ENCODE measurements around the gene CALN1.

The CALN1 gene

DNA sequence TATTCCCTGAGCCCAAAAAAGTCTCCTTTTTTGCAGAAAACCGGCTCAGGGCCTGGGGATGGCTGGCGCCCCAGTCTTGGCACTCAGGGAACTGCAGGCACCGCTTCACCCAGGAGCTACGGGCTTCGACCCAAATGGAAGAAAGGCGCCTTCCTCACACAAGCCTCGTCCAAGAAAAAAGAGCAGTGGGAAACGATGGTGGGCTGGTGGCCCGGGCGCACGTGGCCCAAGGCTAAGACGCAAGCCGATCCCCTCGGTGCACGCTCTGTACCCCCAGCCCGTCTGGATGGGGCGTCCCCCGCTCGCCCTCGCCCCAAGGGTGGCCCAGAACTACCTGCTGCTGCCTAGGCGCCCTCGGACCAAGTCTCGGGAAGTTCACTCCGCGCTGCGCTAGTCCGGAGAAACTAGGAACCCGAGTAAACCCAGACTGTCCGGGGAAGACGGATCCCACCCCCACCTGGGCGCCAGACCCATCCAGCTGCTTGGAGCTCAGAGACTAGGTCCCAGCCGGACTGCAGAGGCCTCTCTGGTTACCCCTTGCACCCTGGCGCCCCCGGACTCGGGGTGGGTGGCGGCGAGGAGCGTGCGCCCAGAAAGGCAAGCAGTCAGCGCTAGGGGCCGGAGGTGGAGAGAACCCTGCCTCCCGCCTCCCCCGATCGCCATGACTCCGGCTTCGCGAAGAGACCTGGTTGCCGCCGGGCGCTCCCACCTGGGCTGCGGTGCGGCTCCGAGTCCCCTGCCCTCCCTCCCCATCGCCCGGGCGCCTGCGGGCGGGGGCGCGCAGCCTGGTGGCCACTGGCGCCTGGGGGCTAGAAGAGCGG lies 76.4 kb downstream of the CALN1 start:
- no peak for DNase-seq (ENCODE audit: low read depth in 1 of 2, low spot score in 1 of 2)
- no peak for TF ChIP-seq JUND (IDR thresholded peaks at IDR 0.05; ENCODE audit: low read depth)
- in situ Hi-C loops (cut with HindIII; ENCODE audit: low pct_unique_long_range_greater_than_20kb, low sequenced_read_pairs), result no loop called here

DNA sequence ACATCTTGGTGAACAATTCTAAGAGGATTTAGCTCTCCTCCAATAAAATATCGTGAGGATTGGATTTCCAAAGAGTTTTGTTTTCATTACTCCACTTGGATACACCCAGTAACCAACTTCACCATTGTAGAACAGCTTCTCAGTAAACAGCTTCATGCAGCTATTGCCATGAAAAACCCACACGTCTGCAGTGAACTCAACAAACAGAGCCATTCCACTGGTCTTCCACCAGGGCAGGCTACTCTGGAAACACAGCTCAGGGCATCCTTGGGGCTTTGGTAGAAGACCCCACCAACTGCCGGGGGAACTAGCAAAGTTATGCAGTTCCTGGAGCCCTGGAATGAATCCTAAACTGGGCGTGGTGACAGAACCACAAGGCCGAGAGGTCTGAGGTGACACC lies 77.4 kb downstream of the CALN1 start:
- no peak for DNase-seq (ENCODE audit: low read depth in 1 of 2, low spot score in 1 of 2)
- in situ Hi-C loops (cut with HindIII; ENCODE audit: low pct_unique_long_range_greater_than_20kb, low sequenced_read_pairs), result no loop called here
- no peak for TF ChIP-seq JUND (IDR thresholded peaks at IDR 0.05; ENCODE audit: low read depth)

DNA sequence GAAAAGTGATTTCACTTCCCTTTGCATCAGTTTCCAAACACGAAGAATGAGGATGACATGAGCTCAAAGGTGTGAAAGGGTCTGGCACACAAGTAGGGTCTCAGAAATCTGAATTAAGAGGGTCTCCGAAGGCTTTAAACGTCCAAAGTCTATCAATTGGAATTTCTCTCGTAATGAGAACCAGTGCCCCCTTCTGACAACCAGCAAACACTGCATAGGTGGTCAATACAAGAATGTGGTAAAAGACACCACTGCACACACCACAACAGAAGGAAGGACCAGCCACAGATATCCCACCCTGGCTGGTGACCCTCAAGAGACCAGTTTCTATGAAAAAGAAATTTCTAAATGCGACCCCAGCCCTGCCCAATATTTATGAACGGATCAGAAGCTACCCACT lies 78.1 kb downstream of the CALN1 start:
- no peak for DNase-seq (ENCODE audit: low read depth in 1 of 2, low spot score in 1 of 2)
- in situ Hi-C loops (cut with HindIII; ENCODE audit: low pct_unique_long_range_greater_than_20kb, low sequenced_read_pairs), result no loop called here
- TF ChIP-seq JUND (IDR thresholded peaks at IDR 0.05; ENCODE audit: low read depth), result no peak

DNA sequence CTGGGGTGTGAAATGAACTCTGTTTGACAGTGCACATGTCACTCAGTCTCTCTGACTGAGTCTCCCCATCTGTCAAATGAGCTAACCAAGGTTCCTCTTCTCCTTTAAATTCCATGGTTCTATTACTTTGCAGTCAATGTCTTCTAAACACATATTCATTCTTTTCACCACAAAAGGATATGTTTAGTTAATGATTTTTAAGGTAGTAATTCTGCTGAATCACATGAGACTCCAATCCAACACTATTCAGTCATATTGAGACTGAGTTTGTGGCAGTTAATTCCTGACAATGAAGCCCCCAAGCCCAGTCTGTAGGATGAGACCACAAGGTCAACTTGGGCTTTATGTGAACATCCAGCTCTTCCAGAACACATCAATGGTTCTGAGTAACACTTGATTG lies 85.3 kb downstream of the CALN1 start:
- in situ Hi-C loops (cut with HindIII; ENCODE audit: low pct_unique_long_range_greater_than_20kb, low sequenced_read_pairs), result no loop called here
- no peak for TF ChIP-seq JUND (IDR thresholded peaks at IDR 0.05; ENCODE audit: low read depth)
- no peak for DNase-seq (ENCODE audit: low read depth in 1 of 2, low spot score in 1 of 2)

DNA sequence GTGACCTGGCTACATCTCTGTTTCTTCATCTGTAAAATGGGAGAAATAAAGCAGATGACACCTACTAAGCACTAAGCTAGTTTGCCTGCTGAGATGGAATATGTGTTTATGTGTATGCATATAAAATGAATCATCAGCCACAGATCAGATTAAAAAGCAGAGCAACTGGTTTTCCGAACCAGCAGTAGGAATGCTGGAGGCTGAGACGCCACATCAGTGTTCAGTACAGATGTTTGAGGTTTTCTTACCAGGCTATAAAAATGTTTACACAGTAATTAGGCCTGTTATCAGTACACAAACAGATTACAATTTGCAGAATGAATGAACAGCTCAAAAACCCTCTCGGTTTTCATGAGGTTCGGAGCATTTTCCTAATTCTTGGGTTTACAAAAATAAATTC lies 85.8 kb downstream of the CALN1 start:
- peak; percentile 92 for TF ChIP-seq JUND (IDR thresholded peaks at IDR 0.05; ENCODE audit: low read depth)
- in situ Hi-C loops (cut with HindIII; ENCODE audit: low pct_unique_long_range_greater_than_20kb, low sequenced_read_pairs), result no loop called here
- peak; percentile 64 to 90 for DNase-seq (ENCODE audit: low read depth in 1 of 2, low spot score in 1 of 2)

DNA sequence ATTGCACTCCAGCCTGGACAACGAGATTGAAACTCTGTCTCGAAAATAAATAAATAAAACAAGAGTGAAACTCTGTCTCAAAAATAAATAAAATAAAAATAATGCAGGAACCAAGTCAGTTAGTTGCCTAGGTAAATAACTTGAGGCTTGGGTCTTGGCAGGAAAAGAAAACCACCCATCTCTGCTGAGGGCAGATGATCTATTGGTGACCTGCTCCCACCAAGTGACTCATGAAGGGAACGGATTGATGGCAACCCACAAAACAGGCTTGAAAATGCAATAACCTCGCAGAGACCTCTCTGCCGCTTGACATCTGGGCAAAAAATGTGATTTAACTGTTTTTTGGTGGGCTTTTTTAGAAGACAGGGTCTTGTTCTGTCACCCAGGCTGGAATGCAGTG lies 86.6 kb downstream of the CALN1 start:
- no peak for DNase-seq (ENCODE audit: low read depth in 1 of 2, low spot score in 1 of 2)
- no peak for TF ChIP-seq JUND (IDR thresholded peaks at IDR 0.05; ENCODE audit: low read depth)
- in situ Hi-C loops (cut with HindIII; ENCODE audit: low pct_unique_long_range_greater_than_20kb, low sequenced_read_pairs), result no loop called here

DNA sequence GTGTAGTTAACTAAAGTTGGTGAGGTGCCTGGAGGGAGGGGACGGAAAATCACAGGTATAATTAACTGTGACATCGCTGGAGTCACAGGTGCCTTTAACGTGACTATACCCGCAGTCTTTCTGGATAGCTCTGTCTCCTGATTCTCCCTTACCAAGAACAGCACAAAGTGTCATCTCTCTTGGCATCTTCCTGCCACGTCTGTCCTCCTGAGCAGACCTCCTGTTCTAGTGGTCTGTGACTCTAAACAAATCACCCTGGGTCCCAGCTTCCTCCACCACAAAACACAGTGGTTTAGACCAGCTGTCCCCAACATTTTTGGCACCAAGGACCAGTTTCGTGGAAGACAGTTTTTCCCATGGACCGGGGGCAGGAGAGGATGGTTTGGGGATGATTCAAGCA lies 90.5 kb downstream of the CALN1 start:
- no peak for TF ChIP-seq JUND (IDR thresholded peaks at IDR 0.05; ENCODE audit: low read depth)
- DNase-seq (ENCODE audit: low read depth in 1 of 2, low spot score in 1 of 2), result no peak
- in situ Hi-C loops (cut with HindIII; ENCODE audit: low pct_unique_long_range_greater_than_20kb, low sequenced_read_pairs), result no loop called here

DNA sequence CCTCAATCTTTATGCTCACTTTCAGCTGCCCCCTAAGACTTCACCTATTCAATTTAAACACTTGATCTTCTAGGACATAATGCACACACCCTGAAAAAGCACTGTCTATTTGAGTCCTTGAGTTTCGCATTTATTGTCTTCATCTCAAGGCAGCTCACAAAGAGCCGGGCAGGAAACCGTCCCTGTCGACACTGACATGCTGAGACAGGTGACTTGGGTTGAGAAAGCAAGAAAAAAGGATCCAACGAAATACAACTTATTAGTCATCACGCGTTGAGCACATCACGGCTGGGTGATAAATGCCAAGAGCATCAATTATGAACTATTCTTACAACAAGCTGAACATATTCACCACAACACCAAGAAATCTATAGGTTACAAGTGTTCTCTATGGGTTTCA lies 91.1 kb downstream of the CALN1 start:
- TF ChIP-seq JUND (IDR thresholded peaks at IDR 0.05; ENCODE audit: low read depth), result no peak
- DNase-seq (ENCODE audit: low read depth in 1 of 2, low spot score in 1 of 2), result no peak
- in situ Hi-C loops (cut with HindIII; ENCODE audit: low pct_unique_long_range_greater_than_20kb, low sequenced_read_pairs), result no loop called here

DNA sequence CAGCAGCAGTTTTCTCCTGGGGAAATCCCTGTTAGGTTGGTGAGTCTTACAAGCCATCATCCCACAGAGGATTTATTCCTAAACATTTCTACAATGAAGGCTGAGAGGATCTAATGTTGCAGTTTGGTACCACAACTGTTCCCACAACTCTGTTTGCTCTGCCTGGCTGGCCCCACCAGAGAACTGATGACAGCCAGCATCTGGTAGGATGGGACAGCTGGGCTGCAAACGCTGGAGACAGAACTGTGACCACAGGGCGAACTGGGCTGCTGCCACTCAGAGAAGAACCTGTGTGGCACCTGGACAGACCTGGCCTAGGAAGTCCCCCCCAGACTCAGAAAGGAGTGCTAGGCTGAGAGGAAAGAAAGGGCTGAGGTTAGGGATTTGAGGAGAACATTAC lies 94.8 kb downstream of the CALN1 start:
- in situ Hi-C loops (cut with HindIII; ENCODE audit: low pct_unique_long_range_greater_than_20kb, low sequenced_read_pairs), result no loop called here
- DNase-seq (ENCODE audit: low read depth in 1 of 2, low spot score in 1 of 2), result no peak
- no peak for TF ChIP-seq JUND (IDR thresholded peaks at IDR 0.05; ENCODE audit: low read depth)

DNA sequence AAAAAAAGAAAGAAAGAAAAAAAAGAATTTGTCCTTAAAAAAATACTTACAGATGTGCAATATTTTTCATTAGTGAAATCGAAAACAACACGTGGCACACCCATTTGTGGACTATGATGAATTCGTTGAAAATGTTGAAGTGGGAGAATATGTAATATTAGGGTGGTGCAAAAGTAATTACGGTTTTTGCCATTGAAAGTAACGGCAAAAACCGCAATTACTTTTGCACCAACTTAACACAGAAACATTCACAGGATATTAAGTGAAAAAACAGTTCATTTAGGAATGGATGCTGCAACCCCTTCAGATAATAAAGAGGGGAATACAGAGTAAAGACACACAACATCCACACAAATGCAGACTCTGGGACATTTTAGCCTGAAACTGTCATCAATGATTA lies 96.0 kb downstream of the CALN1 start:
- DNase-seq (ENCODE audit: low read depth in 1 of 2, low spot score in 1 of 2), result no peak
- in situ Hi-C loops (cut with HindIII; ENCODE audit: low pct_unique_long_range_greater_than_20kb, low sequenced_read_pairs), result no loop called here
- TF ChIP-seq JUND (IDR thresholded peaks at IDR 0.05; ENCODE audit: low read depth), result no peak

DNA sequence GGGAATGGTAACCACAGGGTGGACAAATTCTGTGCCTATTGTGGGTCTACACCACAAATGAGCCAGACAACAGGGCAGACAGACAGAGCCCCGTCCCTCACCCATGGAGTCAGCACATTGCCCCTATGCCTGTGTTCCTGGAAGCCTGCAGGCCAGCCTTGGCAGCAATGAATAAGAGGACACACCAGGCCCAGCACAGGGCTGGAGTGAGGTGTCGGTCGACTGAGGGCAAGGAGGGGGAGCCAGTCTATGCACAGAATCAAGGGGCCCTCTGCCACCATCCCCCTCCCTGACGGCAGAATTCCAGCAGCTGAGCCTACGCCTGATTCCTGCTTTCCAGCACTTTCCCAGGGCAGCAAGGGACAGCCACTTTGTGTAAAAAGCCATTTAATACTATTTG lies 98.2 kb downstream of the CALN1 start:
- DNase-seq (ENCODE audit: low read depth in 1 of 2, low spot score in 1 of 2), result no peak
- in situ Hi-C loops (cut with HindIII; ENCODE audit: low pct_unique_long_range_greater_than_20kb, low sequenced_read_pairs), result no loop called here
- TF ChIP-seq JUND (IDR thresholded peaks at IDR 0.05; ENCODE audit: low read depth), result no peak

DNA sequence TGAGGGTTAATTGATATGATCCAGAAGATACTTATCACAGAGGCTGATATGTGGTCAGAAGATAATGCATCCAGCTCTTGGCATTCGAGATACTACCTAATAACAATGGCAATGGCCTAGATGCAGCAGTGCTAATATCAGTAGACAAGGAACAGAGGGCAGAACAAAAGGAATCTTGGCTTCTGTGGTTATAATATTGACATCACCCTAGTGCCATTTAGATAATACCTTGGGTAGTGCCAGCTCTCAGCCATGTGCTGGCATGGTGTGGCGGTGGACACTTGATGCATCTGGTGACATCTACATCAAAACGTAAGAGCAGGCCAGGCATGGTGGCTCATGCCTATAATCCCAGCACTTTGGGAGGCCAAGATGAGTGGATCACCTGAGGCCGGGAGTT lies 101.8 kb downstream of the CALN1 start:
- TF ChIP-seq JUND (IDR thresholded peaks at IDR 0.05; ENCODE audit: low read depth), result no peak
- in situ Hi-C loops (cut with HindIII; ENCODE audit: low pct_unique_long_range_greater_than_20kb, low sequenced_read_pairs), result no loop called here
- DNase-seq (ENCODE audit: low read depth in 1 of 2, low spot score in 1 of 2), result no peak

DNA sequence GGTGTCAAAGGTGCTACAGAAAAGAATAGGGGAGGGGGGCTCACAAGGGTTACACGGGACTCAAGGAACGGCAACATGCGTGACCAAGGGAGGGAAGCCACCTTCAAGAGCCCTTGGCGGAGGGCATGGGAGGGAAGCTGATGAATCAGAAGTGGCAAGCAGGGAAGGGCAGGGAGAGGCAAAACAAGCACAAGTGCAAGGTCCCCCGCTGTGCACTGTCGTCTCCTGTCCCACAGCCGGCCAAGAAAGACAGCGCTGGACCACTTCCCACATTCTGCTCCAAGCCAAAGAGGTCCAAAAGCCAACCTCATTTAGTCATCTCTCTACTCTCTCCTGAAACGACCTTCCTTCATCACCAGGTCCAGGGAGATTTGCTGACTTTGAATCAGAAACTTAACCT lies 102.7 kb downstream of the CALN1 start:
- TF ChIP-seq JUND (IDR thresholded peaks at IDR 0.05; ENCODE audit: low read depth), result no peak
- in situ Hi-C loops (cut with HindIII; ENCODE audit: low pct_unique_long_range_greater_than_20kb, low sequenced_read_pairs), result no loop called here
- DNase-seq (ENCODE audit: low read depth in 1 of 2, low spot score in 1 of 2), result no peak

DNA sequence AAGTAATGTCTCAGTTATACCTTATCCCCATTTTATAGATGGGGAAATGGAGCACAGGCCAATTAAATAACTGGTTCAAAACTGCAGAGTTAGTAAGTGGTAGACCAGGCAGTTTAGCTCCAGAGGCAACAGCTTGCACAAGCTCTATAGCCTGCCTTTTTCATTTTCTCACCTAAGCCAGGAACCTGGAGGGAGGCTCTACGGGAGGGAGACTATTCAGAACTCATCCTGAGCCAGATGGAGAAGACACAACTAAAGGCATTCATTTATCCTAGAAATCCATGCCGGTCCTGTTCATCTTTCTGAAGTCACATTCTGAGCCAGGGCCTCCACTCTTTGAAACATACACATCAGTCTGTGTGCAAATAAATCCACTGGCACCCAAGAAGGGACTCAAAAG lies 103.2 kb downstream of the CALN1 start:
- no peak for TF ChIP-seq JUND (IDR thresholded peaks at IDR 0.05; ENCODE audit: low read depth)
- in situ Hi-C loops (cut with HindIII; ENCODE audit: low pct_unique_long_range_greater_than_20kb, low sequenced_read_pairs), result no loop called here
- DNase-seq (ENCODE audit: low read depth in 1 of 2, low spot score in 1 of 2), result no peak

Measured in T47D (cell line).